Activated CD8-positive, alpha-beta memory T cell treated with anti-CD3 and anti-CD28 coated beads, Interleukin-2, amount 50 U/mL, for 4 hours (primary cell): ENCODE results near the gene ARL6IP4.

Source experiments
- DNase-seq: peaks from one replicate; pipeline ENCODE4 v3.0.0-alpha.2; 2020

Gene ARL6IP4

DNA sequence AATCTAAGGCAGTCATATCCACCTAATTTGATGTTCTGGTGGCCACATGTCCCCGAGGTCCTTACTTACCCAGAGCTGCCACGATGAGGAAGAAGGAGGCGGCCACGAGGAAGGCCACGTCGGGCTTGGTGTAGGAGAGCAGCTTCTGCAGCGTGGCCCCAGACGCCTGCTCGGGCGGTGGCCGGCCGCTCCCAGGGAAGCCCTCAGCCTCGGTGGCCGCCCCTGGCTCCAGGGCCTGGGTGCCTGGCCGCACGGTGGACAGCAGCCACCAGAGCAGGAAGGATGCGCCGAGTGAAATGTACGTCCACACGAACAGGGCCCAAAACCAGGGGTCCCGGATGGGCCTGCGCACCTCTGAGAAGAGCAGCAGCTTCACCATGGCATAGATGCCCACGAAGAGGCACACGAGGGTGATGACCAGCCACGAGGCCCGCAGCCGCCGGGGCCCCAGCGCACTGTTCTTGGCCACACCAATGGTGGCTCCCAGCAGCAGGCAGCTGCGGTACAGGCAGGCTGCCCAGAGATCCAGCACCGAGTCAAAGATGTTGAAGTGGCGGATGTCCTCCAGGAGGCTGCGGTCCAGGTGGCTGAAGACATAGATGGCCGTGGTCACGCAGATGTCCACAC is 20.8 kb upstream of the ARL6IP4 start:
- no peak for DNase-seq

DNA sequence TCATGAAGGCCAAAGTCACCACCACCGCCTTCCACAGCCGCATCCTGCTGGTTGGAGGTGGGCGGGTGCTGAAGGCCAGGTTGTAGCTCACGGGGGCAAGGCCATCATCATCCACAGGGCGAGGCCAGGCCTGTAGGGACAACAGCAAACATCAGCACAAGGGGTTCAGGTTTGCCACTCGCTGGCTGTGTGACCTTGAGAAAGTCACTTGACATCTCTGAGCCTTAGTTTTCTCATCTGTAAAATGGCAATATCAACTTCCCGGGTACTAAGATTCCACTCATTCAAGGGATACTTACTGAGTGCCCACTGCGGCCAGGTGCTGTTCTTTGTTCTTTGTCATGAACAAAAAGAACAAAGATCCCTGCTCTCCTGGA is 20.3 kb upstream of the ARL6IP4 start:
- DNase-seq, result no peak

DNA sequence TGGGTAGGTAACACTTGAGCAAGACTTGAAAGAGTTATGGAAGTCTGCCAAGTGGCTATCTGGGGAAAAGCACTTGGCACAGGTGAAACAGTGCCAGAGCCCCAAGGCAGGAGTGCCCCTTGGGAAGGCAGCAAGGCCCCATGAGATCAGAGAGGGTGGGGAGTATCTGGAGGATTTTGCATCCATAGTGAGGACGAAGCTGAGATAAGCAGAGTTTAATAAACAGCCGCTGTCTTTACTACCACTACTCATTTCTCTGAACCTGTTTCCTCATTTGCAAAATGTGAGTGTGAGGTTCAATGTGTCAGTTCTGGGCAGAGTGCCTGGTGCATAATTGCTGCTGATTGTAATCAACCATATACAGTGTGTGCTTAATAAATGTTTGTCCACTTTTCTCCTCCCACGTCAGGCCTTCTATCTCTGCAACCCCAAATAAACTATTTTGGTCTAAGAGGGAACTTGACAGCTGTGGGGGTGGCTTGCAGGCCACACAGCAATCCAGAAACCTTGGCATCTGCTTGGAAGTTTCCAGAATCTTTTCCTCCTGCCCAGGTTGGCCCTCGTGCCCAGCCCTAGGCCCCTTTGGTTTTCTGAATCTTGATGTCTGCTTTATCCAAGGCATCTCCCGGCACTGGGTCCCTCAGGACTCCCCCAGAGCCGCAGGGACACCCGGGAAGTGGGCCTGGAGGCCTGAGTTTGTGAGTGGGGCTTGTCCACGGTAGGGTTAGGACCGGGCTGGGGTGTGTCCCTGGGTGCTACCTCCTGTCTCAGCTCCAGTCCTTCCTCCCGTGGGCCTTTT is 18.8 kb upstream of the ARL6IP4 start:
- DNase-seq, result no peak

DNA sequence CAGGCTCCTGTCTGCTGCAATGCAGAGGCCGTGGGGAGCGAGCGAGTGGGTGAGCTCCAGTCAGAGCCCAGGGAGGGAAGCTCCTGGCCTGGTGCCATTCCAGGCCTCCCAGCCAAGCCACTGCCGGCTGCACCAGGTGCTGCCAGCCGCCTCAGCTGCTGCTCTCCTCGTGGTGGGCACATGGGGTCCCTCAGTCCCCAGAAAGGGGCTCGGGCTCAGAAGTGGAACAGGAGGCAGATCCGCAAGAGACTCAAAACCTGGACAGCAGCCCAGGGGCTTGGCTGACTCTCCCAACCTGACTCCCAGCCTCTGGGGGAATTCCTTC is 16.6 kb upstream of the ARL6IP4 start:
- no peak for DNase-seq

DNA sequence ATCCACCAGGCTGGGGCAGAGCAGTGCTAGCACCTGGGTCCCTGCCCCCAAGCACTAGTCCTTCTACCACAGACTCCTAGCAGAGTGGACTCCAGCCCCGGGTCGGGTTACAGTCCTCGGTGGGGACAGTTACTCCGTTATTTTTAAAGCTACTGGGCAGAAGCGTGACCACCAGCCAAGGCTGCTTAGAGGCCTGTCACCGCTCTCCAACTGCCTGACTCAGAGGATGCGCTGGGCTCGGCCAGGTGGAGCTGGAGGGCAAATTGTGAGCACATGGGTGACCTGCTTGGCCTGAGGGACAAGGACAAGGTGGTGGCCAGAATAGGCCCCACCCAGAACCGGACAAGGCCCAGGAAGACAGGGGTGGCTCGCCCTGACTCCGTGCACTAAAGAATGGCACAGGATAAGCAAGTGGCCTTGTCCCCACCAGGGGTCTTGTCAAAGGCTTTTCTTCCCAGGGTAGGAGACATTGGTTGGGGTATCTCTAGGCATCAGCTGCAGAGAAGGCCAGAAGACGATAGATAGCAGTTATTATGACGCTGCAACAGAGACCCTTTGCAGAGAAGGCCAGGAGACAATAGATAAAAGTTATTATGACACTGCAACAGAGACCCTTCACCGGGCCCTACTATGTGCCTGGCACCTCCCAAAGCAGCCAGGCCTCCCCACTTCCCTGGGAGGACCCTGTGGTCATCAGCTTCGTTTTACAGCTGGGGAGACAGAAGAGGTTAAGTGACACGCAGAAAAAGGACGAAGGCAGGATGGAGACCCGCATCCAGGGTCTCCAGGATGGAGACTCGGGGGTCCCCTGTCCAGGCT is 15.8 kb upstream of the ARL6IP4 start:
- DNase-seq, result no peak

DNA sequence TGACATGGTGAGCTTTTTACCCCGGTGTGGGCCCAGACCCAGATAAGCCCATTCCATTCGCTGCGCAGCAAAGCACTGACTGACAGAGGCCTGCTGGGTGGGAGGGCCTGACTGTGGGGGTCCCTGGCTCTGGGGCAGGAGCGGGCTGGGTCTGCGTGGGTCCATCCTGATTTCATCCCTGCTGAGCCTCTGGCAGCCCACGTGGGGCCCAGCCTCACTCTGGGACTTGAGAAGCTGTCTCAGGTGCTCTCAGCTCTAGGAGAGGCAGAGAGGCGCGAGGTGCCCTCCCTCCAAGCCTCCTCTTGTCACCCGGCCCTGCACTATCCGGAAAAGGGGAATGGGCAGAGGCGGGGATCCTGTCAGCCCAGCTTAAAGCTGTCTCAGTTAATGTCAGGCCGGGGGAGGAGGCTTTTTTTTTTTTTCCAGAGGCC is 15.1 kb upstream of the ARL6IP4 start:
- no peak for DNase-seq

DNA sequence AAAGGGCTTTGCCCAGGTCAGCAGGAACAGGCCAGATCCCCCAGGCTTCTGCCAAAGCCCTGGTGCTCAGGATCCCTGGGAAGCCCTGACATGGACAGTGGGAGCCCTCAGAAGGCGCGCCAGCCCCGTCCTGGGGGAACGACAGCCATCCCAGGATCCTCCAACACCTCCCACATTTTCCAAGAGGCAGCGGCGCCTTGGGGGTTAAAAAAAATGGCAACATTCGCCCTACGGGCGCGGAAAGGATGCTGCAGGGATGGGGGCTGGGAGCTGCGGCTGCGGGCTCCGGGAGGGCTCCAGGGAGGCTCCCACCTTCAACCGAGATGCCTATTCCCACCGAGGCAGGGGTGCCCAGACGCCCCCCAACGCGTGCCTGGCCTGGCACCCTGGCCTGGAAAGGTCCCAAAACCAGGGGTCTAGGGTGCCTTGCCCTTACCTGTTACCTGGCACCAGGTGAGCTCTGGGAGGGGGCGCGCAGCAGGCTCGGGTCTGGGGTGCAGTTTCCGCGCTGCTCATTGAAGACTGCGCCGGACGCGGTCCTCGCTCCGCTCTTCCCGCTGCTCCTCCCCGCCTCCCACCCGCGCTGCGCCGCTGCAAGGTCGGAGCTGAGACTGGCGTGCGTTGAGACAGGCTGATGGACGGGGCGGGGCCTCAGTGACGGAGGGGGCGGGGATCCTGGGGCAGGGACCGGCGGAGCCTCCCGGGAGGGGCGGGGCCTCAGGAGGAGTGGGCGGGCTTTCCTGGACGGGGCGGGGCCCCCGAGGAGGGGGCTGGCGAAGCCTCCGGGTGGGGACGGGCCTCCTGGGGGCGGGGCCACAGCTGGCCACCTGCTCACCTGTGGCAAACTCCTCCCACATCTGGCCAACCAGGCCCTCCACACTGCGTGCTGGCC is 14.4 kb upstream of the ARL6IP4 start, which contains the start of gene ABCB9:
ABCB9 (minus strand) TSS at position 613 of the 892 bp plus-strand sequence. CDS start 6,228 bp downstream, outside the sequence.
- peak; percentile 92 for DNase-seq

DNA sequence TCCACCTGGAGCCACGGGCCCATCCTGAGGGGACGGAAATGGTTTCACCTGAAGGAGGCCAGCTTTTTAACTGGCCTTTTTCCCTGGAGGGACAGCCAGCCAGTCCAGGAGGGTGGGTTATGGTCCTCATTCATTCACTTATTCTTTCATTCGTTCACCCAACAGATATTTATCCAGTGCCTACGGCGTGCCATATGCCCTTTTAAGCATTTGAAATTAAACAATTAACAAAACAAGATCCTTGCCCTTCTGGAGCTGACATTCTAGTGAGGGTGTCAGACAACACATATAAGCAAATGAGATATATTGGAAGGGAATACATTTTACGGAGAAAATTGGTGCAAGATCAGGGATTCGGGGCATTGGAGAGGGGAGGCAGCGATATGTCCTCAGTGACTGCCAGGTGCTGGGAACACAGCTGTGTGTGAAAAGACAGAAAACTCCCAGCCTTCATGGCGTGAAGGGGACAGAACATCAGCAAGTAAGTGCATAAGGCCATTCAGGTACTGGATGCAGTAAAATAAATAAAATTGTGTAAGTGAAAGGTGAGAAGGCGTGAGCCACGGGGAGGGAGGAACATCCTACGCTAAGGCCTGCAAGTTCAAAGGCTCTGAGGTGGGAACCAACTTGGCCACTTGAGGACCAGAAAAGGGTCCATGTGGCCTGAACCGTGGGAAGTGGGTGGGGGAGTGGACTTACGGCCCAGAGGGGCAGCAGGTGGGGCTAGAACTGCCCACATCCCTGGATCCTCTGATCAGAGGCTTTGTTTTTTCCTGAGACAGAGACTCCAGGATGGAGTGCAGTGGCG is 13.5 kb upstream of the ARL6IP4 start:
- peak; percentile 14 for DNase-seq

DNA sequence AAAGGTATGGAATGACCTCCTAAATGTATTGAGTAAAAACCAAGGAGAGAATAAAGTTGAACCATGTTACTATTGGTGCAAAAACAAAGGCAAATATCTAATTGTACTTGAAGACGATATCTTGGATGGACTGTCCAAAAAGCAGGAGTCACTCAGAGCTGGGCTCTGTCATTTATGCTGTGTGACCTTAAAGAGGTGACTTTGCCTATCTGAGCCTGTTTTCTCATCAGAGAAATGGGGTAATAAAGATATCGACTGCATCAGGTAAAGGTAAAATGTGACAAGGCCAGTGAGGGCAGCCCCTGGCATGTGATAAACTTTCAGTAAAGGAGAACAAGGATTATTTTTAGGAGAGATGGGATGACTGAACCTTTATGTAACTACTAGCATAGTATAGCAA is 12.4 kb upstream of the ARL6IP4 start:
- DNase-seq, result no peak

DNA sequence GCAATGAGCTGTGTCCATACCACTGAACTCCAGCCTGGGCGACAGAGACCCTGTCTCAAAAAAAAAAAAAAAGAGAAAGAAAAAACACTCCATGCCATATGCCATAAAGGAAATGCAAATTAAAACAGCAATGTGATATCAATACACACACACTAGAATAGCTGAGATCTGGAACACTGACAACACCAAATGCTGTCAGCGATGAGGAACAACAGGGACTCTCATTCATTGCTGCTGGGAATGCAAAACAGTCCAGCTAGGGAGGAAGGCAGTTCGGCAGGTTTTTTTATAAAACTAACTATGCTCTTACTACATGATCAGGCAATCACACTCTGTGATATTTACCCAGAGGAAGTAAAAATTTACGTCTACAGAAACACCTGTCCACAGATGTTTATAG is 10.8 kb upstream of the ARL6IP4 start:
- no peak for DNase-seq

DNA sequence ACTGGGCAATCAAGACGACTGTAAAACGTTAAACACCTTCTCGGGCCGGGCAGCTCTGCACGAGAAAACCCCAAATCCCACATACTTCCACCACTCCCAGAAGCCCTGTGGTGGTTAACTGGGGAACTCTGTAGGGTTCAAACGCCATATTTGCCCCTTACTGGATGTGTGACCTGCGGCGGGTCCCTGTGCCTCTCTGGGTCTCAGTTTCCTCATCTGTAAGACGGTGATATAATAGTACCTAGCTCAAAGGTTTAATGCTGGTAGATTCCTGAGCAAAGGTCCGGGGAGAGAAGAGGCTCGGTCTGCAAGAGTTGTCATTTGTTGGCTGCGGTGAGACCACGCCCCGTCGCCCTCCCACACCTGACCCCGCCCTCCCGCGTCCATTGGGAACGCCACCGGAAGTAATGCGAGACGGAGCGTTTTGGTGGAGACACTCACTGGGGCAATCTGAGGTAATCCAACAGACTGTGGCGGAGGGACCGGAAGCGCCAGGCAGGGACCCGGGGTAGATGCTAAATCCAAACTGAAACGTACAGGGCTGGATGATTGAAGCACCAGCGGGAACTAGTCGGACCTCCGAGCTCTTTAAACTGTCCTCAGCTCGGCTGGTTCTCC is 6.1 kb upstream of the ARL6IP4 start:
- DNase-seq, result peak; percentile 99

DNA sequence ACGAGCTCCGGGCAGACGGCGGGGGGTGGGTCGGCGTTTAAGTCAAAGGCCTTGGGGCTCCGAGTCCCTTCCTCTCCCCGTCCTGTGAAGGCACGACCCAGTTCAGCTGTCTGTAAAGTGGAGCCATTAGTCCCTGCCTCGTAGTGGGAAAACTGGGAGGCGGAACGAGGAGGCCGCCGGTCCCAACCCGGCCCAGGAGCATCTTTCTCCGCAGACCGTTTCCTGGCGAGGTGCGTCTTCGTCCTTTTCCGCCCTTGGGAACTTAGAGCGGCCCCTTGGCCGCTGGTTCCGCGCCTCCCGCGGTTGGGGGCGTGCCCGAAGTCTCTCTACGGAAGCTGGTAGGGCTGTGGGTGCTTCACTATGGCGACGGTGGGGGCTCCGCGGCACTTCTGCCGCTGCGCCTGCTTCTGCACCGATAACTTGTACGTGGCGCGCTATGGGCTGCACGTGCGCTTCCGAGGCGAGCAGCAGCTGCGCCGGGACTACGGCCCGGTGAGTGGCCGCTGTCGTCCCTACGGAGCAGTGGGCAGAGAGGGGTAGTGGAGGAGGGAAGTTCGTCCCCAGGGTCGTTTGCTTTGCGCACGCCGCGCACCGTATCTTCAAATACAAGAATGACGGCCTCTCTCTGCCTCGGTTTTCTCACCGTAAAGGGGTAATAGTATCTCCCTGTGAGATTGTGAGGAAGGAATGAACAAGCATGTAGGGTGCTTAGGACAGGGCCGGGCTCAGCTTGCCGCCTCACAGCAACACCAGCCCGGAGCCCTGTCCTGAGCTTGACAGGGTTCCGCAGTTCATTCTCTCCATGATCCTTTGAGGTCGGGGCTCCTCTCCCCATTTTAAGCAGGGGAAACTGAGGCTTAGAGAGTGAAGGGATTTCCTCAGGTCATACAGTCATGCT is 5.3 kb upstream of the ARL6IP4 start, which contains the start of gene OGFOD2:
OGFOD2 (plus strand) TSS at position 353 of the 898 bp plus-strand sequence; CDS start at position 361, 8 bp downstream.
- peak; percentile 91 for DNase-seq

DNA sequence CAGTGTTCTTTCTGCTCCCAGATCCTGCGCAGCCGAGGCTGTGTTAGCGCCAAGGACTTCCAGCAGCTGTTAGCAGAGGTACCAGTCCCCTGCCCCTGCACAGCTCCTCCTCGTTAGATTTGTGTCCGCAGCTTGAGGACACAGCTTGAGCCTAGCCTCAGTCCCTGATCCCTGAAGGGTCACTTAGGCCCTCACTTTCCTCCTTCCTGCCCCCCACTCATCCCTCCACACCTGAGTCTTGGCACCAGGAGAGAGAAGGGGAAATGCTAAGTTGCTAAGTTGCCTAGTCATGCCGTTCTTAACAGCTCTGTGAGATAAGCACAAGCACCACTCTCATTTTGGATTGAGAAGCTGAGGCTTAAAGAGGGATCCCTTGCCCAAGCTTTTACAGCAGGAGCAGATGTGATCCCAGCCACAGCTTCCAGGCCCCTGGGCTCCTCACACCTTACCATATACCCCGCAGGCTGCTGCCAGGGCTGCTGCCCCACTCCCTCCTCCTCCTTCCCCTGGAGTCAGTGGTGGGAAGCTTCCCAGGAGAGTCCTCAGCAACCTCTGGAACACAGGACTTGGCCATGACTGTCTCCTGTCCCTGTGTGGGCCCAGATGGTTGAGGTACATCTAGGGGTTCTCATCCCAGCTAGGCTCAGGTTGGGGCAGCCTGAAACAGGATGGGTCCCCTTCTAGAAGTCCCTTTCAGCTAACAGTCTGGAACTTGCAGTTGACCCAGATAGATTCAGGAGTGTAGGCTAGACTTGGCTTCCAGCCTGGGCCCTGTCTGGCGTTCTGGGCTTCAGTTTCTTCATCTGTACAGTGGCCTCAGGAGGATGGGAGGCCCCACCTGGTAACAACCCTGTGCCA is 4.5 kb upstream of the ARL6IP4 start:
- DNase-seq, result peak; percentile 14

DNA sequence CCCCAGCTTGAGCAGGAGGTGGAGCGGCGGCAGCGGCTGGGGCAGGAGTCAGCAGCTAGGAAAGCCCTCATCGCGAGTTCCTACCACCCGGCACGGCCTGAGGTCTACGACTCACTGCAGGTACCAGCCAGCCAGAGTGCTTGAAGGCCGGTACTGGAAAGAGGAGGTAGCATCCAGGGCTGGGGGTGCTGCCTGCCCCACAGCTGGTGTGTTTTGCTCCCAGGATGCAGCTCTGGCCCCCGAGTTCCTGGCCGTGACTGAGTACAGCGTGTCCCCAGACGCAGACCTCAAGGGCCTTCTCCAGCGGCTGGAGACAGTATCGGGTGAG is 3.9 kb upstream of the ARL6IP4 start:
- peak; percentile 16 for DNase-seq

DNA sequence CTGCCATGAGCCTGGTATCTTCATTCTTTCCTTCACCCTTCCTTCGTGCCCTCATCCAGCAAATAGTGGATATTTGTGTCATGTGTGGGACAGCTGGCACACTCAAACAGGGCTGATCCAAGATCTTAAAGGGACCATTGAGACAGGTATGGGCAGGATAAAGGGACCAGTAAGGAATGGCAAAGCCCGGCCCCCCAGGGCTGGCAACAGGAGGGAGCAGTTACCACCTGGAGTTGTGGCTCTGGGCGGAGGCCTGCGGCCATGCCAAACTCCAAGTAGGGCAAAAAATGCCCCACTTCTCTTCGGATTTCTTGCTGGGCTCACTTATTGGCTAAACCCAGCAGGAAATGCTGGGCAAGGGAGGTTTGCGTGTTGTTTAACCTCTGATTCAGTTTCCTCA is 3.3 kb upstream of the ARL6IP4 start:
- no peak for DNase-seq

DNA sequence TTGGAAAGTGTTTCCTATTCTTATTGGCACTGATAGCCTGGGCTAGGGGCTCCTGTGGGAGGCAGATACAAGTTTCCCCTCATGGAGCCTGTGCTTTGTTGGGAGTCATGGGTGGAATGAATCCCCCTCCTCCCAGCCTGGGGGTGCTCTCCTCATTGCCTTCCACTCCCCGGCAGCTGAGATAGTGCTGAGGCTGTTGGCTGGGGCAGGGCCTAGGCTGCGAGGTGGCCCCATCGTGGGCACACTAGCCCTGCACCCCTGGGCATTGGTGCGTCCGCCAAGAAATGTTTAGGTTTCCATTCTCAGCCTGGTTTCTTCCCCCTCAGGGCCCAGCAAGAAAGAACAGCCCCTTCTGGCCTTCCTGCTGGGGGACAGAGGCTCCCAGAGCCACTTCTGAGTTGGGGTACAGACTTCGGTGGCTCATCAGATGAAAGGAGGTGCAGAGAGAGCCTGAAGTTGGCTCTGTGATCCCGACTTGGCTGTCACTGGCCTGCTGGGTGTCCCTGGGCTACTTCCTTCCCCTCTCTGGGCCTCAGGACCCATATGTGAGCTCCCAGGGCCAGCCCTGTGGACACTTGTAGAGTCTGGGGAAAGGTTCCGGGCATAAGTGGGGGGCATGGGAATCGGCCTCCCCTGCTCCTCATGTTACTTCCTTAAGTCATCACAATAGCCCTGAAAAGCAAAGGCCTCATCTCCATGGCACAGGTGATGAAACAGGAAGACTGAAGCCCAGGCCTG is 2.7 kb upstream of the ARL6IP4 start:
- DNase-seq, result no peak

DNA sequence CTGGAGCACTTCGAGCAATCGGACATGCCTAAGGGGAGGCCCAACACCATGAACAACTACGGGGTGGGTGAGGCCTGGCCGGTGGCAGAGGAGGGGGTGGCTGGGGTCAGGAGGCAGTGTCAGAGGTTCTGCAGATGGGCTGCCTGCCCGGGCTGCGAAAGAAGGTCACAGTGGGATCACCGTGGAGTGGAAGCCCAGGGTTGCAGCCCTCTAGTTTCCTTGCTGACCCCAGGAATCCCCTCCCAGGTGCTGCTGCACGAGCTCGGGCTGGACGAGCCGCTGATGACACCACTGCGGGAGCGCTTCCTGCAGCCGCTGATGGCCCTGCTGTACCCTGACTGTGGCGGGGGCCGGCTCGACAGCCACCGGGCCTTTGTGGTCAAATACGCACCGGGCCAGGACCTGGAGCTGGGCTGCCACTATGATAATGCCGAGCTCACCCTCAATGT is 1.9 kb upstream of the ARL6IP4 start:
- DNase-seq, result peak; percentile 15
